ENCODE data around the gene GREM2.
A peak's percentile ranks its signal among the peaks of the same experiment; 100 is the strongest.

The GREM2 gene

GRCh38 chr1:240553351-240553750, 58.6 kb downstream of the GREM2 start:
- DNase-seq: no peak

- DNase-seq: peak; percentile 21
Observed at GRCh38 chr1:240539769-240540414, 72.1 kb downstream of the GREM2 start.

GRCh38 chr1:240538776-240539430, 73.1 kb downstream of the GREM2 start:
- DNase-seq: no peak

- no peak for DNase-seq
Observed at GRCh38 chr1:240533154-240533780, 78.7 kb downstream of the GREM2 start.

- DNase-seq: no peak
Observed at GRCh38 chr1:240528591-240528990, 83.4 kb downstream of the GREM2 start.

GRCh38 chr1:240527086-240527485, 84.9 kb downstream of the GREM2 start:
- no peak for DNase-seq

- DNase-seq: no peak
Observed at GRCh38 chr1:240526312-240526711, 85.6 kb downstream of the GREM2 start.

- DNase-seq: no peak
Observed at GRCh38 chr1:240524356-240525069, 87.4 kb downstream of the GREM2 start.

- DNase-seq: no peak
Observed at GRCh38 chr1:240522122-240522822, 89.7 kb downstream of the GREM2 start.

GRCh38 chr1:240517891-240518290, 94.1 kb downstream of the GREM2 start:
- no peak for DNase-seq

GRCh38 chr1:240516069-240516468, 95.9 kb downstream of the GREM2 start:
- no peak for DNase-seq

GRCh38 chr1:240515505-240515904, 96.5 kb downstream of the GREM2 start:
- no peak for DNase-seq

GRCh38 chr1:240511789-240512188, 100.2 kb downstream of the GREM2 start:
- DNase-seq: no peak

- DNase-seq: no peak
Observed at GRCh38 chr1:240508950-240509349, 103.0 kb downstream of the GREM2 start.

- DNase-seq: no peak
Observed at GRCh38 chr1:240508201-240508600, 103.8 kb downstream of the GREM2 start.

GRCh38 chr1:240506176-240506575, 105.8 kb downstream of the GREM2 start:
- DNase-seq: no peak

- no peak for DNase-seq
Observed at GRCh38 chr1:240503558-240503957, 108.4 kb downstream of the GREM2 start.

- no peak for DNase-seq
Observed at GRCh38 chr1:240503036-240503435, 108.9 kb downstream of the GREM2 start.

- no peak for DNase-seq
Observed at GRCh38 chr1:240501115-240501514, 110.8 kb downstream of the GREM2 start.

GRCh38 chr1:240500647-240501046, 111.3 kb downstream of the GREM2 start:
- no peak for DNase-seq

- peak; percentile 17 for DNase-seq
Observed at GRCh38 chr1:240499012-240499411, 112.9 kb downstream of the GREM2 start.

GRCh38 chr1:240498335-240498734, 113.6 kb downstream of the GREM2 start:
- DNase-seq: no peak

- DNase-seq: no peak
Observed at GRCh38 chr1:240497908-240498307, 114.0 kb downstream of the GREM2 start.

All from activated CD4-positive, alpha-beta T cell treated with anti-CD3 and anti-CD28 coated beads, Interleukin-10, Interleukin-2, amounts not matched to agents 100 ng/mL and 50 ng/mL, durations not matched to agents 16 hours and 8 hours (primary cell).